GM18511 (cell line): ENCODE measurements around the gene RPS28.

Source experiments
- ATAC-seq: cut with Tn5 transposase; IDR thresholded peaks from one replicate; pipeline ENCODE4 v1.9.1; 2021; ENCODE audit warnings: mild to moderate bottlenecking, moderate library complexity; ENCODE audit not compliant: unreplicated experiment

The RPS28 gene

DNA sequence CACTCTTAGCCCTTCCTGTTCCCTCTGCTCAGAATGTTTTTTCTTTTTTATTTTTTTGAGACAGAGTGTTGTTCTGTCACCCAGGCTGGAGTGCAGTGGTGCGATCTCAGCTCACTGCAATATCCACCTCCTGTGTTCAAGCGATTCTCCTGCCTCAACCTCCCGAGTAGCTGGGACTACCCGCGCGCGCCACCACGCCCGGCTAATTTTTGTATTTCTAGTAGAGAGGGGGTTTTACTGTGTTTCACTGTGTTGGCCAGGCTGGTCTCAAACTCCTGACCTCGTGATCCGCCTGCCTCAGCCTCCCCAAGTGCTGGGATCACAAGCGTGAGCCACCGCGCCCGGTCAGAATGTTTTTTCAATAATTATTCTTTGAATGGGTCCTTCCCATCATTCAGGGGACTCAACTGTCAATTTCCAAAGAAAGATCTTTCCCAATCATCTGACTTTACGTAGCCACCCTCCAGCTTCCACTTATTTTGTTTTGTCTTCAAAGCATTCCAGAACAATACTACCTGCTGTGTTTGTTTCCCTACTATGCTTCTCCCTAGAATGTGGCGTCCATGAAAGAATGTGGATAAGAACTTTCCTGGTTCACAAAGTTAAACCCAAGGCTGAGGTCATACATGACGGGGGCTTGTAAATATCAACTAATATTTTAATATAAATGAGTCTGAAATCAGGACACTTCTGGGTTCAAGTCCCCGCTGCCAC lies 1.3 kb upstream of the RPS28 start:
- ATAC-seq: no peak

DNA sequence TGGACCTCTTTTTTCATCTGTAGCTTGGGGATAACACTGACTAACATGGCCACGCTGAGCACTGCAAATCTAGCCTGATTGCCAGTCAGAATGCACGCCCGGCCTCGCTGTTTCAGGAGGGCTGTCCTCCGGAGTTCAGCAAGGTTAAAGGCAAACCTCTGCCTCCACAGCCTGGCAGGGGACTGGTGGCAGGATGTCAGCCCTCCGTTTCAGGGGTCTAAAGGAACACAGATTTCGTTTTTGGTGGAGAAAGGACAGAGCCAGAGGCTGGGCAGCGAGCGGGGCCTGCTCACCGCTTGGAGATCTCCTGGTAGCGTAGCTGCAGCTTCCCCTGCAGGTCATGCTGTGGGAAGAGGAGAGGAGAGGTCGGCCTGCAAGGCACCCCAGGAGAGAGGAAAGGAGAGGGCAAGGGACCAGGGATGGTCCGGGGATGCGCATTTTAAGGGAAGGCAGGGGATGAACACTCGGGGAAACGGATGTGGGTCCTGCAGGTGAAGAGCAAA lies 681 bp upstream of the RPS28 start:
- peak; percentile 25 for ATAC-seq

GRCh38 chr19:8321986-8322637 lies 816 bp downstream of the RPS28 start:
- ATAC-seq: no peak

DNA sequence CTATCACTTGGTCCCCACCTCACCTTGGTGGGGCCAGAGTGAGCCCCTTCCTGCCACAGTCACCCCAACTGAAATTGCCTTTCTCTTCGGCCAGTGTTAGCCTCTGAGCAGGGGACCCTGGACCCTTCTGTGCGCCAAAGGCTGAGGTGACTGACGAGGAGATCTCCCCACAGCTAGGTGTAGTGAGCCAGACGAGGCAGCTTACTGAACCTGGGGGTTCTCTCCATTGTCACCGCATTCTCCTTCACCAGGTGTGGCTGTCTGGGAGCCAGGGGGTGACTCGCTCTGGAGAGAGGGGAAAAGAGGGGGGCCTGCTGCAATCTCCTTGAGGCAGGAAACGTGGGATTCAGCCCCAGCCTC lies 1.3 kb downstream of the RPS28 start:
- ATAC-seq: no peak

DNA sequence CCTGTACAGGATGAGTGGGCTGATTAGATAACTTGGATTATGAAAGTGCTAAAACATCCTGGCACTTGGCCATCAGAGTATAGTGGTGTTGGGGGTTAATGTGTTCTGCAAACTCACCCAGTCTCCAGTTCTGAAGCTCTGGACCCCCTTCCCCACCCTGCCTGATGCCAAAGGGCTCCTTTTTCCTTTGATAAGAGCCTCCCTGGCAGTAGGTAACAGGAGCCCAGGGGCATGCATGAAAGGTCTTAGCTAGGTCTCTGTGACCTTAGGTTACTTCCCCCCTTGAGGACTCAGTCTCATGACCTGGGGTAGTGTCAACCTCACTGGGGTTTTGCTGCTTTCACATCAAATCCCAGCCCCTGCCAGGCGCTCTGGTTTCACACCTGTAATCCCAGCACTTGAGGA lies 2.5 kb downstream of the RPS28 start:
- no peak for ATAC-seq

DNA sequence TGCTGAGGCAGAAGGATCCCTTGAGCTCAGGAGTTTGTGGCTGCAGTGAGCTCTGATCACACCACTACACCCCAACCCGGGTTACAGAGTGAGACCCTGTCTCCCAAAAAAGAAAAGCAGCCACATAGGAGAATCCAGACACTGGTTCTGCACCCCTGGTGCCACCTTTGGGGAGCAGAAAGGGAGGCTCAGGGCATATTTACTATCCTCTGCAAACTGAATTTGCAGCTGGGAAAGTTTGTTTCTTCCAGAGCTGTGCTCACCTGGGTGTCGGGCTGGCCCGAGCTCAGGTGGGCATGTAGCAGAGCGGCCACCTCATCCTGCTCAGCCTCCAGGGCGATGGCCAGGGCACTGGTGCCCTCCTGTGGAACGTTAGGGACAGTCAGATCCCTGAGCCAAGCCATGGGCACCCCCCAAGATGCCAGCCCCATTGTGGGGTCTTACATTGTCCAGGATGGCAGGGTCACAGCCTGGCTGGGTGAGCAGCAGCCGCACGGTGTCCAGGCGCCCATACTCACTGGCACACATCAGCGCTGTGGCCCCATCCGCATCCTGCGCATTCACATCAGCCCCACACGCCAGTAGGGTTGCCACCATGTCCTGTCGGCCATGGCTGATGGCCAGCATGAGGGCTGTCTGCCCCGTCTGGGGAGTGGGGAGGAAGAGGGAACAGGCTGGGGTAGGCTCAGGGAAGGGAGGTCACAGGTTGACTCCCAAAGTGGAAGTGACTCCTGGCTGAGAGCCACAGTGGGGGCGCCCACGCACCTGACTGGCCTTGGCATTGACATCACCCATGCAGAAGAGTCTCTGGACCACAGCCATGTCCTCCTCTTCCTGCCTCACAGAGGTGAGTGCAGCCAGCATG lies 3.1 kb downstream of the RPS28 start:
- ATAC-seq: no peak

GRCh38 chr19:8325454-8325853 lies 4.2 kb downstream of the RPS28 start:
- no peak for ATAC-seq

DNA sequence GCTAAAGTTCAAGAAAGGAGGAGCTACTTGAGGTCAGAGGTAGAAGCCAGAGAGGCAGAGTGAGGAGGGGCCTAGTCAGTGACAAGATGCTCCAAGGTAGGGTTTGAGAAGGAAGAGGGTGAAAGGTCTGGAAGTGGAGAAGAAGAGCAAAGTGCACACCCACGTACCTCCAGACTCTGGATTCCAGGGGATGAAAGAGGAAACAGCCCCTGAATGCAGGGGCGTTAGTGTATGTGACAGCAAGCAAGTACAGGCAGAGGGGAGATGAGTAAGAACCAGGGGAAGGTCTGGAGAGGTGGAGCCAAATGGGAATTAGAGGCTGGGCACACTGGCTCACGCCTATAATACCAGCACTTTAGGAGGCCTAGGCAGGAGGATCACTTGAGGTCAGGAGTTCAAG lies 8.7 kb downstream of the RPS28 start:
- no peak for ATAC-seq

GRCh38 chr19:8331263-8331845 lies 10.1 kb downstream of the RPS28 start:
- no peak for ATAC-seq

- ATAC-seq: no peak
Measured at GRCh38 chr19:8332976-8333766, 11.9 kb downstream of the RPS28 start.

DNA sequence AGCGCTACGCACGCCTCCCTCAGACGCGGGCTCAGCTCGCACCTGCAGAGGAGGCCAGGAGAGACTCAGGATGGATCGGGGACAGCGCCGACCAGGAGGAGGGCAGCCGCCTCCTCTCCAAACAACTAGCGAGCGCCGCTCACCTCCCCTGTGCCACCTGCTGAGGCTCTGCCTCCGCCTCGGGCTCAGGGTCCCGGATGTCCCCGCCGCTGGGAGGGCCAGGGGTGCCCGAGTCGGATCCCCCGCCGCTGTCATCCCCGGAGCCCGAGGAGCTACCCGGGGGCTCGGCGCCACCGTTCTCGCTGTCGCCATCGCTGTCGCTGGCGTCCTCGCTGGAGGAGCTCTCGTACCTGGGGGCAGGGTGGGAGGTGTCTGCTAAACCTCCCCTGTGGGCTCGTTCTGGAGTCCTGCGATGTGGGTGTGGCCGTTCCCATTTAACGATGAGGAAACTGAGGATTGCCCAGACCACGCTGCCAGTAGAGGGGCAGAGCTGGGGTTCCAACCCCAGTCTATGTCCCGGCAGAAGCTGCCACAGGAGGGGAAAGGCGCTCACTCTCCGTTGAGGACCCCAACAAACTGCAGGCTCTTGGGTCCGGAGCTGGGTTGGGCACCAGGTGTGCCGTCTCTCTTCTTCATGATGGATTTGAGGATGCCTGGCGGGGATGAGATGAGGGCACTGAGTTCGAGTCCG lies 12.6 kb downstream of the RPS28 start:
- ATAC-seq: no peak

- peak; percentile 61 for ATAC-seq
Measured at GRCh38 chr19:8334458-8335342, 13.4 kb downstream of the RPS28 start.

DNA sequence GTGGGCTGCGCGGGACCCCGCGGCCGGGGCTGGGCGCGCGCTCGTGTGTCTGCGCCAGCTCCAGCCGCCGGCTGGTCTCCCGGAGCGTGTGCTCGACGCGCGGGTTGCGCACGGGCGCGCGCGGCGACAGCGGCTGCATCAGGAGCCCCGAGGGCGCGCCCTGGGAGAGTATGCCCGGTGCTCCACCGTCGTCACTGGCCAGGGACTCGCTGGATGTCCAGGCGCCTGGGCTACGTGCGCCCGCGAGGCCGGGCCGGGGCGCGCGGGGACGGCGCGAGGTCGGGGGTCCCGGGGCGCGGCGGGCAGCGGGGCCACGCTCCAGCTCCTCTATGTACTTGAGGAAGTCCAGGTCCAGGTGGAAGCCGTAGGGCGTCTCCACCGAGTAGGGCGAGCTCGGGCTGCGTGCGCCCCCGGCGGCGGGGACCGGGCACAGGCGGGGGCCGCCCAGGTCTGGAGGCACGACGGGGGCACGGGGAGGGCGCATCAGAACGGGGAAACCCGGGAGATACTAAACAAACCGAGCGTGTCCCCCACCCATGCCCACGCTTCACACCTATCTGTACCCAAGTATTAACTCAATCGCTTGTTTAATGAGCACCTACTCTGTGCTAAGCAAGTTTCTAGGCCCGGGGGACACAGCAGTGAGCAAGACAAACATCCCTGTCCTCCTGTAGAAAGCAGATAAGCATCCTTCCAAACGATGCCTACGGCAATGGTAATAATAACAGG lies 14.2 kb downstream of the RPS28 start:
- ATAC-seq: peak; percentile 68

DNA sequence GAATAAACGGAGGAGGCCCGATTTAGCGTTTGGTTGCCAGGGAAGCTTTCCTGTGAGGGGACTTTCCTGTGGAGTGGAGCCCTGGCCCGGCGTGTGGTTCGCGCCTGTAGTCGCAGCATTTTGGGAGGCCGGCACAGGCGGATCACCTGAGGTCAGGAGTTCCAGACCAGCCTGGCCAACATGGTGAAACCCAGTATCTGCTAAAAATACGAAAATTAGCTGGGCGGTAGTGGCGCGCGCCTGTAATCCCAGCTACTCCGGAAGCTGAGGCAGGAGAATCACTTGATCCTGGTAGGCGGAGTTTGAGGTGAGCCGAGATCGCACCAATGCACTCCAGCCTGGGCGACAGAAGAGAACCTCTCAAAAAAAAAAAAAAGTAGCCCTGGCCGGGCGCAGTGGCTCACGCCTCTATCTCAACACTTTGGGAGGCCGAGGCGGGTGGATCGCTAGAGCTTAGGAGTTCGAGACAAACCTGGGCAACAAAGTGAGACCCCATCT lies 14.8 kb downstream of the RPS28 start:
- peak; percentile 12 for ATAC-seq

DNA sequence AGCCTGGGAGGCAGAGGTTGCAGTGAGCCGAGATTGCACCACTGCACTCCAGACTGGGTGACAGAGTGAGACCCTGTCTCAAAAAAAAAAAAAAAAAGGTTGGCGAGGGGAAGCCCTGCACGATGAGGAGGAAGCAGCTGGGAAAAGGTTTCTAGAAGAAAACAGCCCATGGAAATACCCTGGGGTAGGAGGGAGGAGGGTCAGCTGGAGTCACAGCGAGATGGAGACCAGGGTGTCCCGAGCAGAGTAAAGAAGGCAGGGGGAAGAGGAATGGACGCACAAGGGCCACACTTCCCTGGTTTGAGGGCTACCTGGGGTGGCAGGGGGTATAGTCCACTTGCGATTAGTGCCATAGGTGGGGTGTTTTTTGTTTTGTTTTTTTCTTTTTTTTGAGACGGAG lies 15.4 kb downstream of the RPS28 start:
- ATAC-seq: no peak

- ATAC-seq: no peak
Measured at GRCh38 chr19:8337728-8338127, 16.4 kb downstream of the RPS28 start.

DNA sequence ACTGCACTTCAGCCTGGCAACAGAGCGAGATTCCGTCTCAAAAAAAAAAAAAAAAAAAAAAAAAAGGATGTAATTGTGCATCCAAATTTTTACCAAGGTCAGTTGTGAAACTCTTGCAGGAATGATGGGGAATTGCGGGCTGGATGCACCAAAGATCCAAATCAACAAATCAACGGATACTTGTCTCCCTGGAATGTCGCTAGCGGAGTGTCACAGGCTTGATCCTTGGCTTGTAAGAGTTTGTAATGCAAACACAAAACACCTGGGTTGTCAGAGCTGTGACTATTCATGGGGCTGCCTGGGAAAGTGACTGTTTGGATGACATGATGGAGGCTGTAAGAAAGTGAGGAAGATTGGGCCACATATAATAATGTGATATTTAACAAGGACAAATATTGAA lies 17.5 kb downstream of the RPS28 start:
- no peak for ATAC-seq
